SK-N-SH (cell line): Measurements from ENCODE around the gene EPB41L1. TPM values are rescaled to one million over a fixed set of nuclear protein-coding genes. Genes with fewer than 3 reads are reported as not detected.

ENCODE experiments used
- CTCF ChIA-PET: fragments of 300-600, 350-600 bp; formaldehyde crosslinking; extraction: SDS; loops from one replicate; lab custom pipeline; 2021; lab: Yijun Ruan, JAX
- POLR2A ChIA-PET: fragments of 350-600 bp; sonication (Branson Sonifier 250); formaldehyde crosslinking; extraction: SDS; loops from one replicate; lab custom pipeline; 2020; ENCODE audit warnings: antibody characterized with exemption, inconsistent platforms; lab: Yijun Ruan, JAX
- DNase-seq: peaks from one replicate; pipeline ENCODE4 v3.0.0; 2012
- H2AFZ ChIP-seq: fragments of 200-600 bp; sonication (generic); 2 replicates; pipeline ENCODE4 v1.8.1; 2016; ENCODE audit warnings: antibody characterized with exemption, mild to moderate bottlenecking, low read depth
- H3F3A ChIP-seq: fragments of 200-600 bp; sonication (generic); replicated peaks from 2 replicates; pipeline ENCODE3; 2016; ENCODE audit warnings: antibody characterized with exemption, mild to moderate bottlenecking; ENCODE audit not compliant: insufficient read depth
- H3K27ac ChIP-seq, 2 experiments: fragments of 200-500 bp in 1 of 2; fragments of 200-600 bp in 1 of 2; sonication (Bioruptor generic) in 1 of 2; sonication (generic), shearing (Covaris generic) in 1 of 2; 2 replicates each; pipeline versions ENCODE4 v1.5.1 to v1.6.1; 2014 to 2016; ENCODE audit warnings: low read depth in 2 of 2, inconsistent platforms in 1 of 2, low read length in 1 of 2, mild to moderate bottlenecking in 1 of 2, mixed read lengths in 1 of 2
- H3K27me3 ChIP-seq: fragments of 200-600 bp; sonication (generic), shearing (Covaris generic); 2 replicates; pipeline ENCODE4 v1.6.1; 2016; ENCODE audit warnings: mixed run types; ENCODE audit not compliant: insufficient read depth
- H3K36me3 ChIP-seq, 2 experiments: fragments of 200-500 bp in 1 of 2; fragments of 200-600 bp in 1 of 2; sonication (Bioruptor generic) in 1 of 2; sonication (generic) in 1 of 2; replicated peaks in 1 of 2; 2 replicates each; pipeline versions ENCODE3 to v1.5.1; 2014 to 2016; ENCODE audit warnings: low read length in 1 of 2, mild to moderate bottlenecking in 1 of 2; ENCODE audit not compliant: insufficient read depth in 2 of 2, control insufficient read depth in 1 of 2
- H3K4me1 ChIP-seq, 2 experiments: fragments of 200-500 bp in 1 of 2; fragments of 200-600 bp in 1 of 2; sonication (Bioruptor generic) in 1 of 2; sonication (generic), shearing (Covaris generic) in 1 of 2; 2 replicates each; pipeline versions ENCODE4 v1.5.1 to v1.6.1; 2014 to 2016; ENCODE audit warnings: low read depth in 1 of 2, low read length in 1 of 2, mixed run types in 1 of 2; ENCODE audit not compliant: insufficient read depth in 2 of 2, control insufficient read depth in 1 of 2
- H3K4me2 ChIP-seq: fragments of 200-600 bp; sonication (generic), shearing (Covaris generic); 2 replicates; pipeline ENCODE4 v1.6.1; 2017; ENCODE audit warnings: mixed run types
- H3K4me3 ChIP-seq, 2 experiments: fragments of 200-500 bp in 1 of 2; fragments of 200-600 bp in 1 of 2; sonication (Bioruptor generic) in 1 of 2; sonication (generic), shearing (Covaris generic) in 1 of 2; 2 replicates each; pipeline versions ENCODE4 v1.5.1 to v1.8.1; 2014 to 2016; ENCODE audit warnings: low read depth in 2 of 2, inconsistent platforms in 1 of 2, low read length in 1 of 2, mild to moderate bottlenecking in 1 of 2, mixed read lengths in 1 of 2, moderate library complexity in 1 of 2
- H3K79me2 ChIP-seq: fragments of 200-600 bp; sonication (generic); 2 replicates; pipeline ENCODE4 v1.8.1; 2017; ENCODE audit warnings: mild to moderate bottlenecking; ENCODE audit not compliant: insufficient read depth
- H3K9ac ChIP-seq: fragments of 200-600 bp; sonication (generic); 2 replicates; pipeline ENCODE4 v1.6.1; 2017; ENCODE audit warnings: mixed run types
- H3K9me2 ChIP-seq: fragments of 200-600 bp; sonication (generic); 2 replicates; pipeline ENCODE4 v1.6.1; 2017; ENCODE audit warnings: mixed run types
- H3K9me3 ChIP-seq: fragments of 200-600 bp; sonication (generic); 2 replicates; pipeline ENCODE4 v1.6.1; 2017; ENCODE audit warnings: mixed run types, mild to moderate bottlenecking, moderate library complexity
- H4K20me1 ChIP-seq: fragments of 200-600 bp; sonication (generic); 2 replicates; pipeline ENCODE4 v1.6.1; 2017; ENCODE audit warnings: mild to moderate bottlenecking, mixed run types; ENCODE audit not compliant: insufficient read depth
- CHD2 ChIP-seq: fragments of 150-350 bp; IDR thresholded peaks from 2 replicates; pipeline ENCODE4 v1.6.1; 2018; ENCODE audit warnings: low read length; ENCODE audit not compliant: partially characterized antibody
- ELF1 ChIP-seq: IDR thresholded peaks from 2 replicates; pipeline ENCODE4 v1.4.0; 2012
- EZH2phosphoT487 ChIP-seq: fragments of 200-600 bp; sonication (generic); IDR thresholded peaks from 2 replicates; pipeline ENCODE4 v1.6.1; 2017; ENCODE audit warnings: low read depth, mixed run types, mild to moderate bottlenecking, antibody characterized with exemption, moderate library complexity, borderline replicate concordance
- FOSL2 ChIP-seq: IDR thresholded peaks from 2 replicates; pipeline ENCODE4 v1.4.0; 2012; ENCODE audit warnings: low read depth, mild to moderate bottlenecking, moderate library complexity, borderline replicate concordance
- FOXJ3 ChIP-seq: sonication (generic); formaldehyde crosslinking; IDR thresholded peaks from 2 replicates; pipeline ENCODE4 v1.5.1; 2020; ENCODE audit warnings: mild to moderate bottlenecking, missing genetic modification reagents
- GATA2 ChIP-seq: sonication (generic); formaldehyde crosslinking; IDR thresholded peaks from 2 replicates; pipeline ENCODE4 v1.5.0; 2020; ENCODE audit warnings: mild to moderate bottlenecking, missing genetic modification reagents
- POLR2AphosphoS5 ChIP-seq: IDR thresholded peaks from 2 replicates; pipeline ENCODE4 v1.6.1; 2012; ENCODE audit warnings: low read depth, low read length
- RCOR1 ChIP-seq: fragments of 150-350 bp; IDR thresholded peaks from 2 replicates; pipeline ENCODE4 v1.6.1; 2017; ENCODE audit warnings: antibody characterized with exemption, low read length
- RFX5 ChIP-seq: IDR thresholded peaks from 2 replicates; pipeline ENCODE4 v1.6.1; 2012; ENCODE audit warnings: mild to moderate bottlenecking, improper control_type of control experiment, low read length
- SIN3A ChIP-seq: IDR thresholded peaks from 2 replicates; pipeline ENCODE4 v1.6.1; 2012; ENCODE audit warnings: low read depth, mild to moderate bottlenecking, low read length, moderate library complexity, borderline replicate concordance
- SMC3 ChIP-seq: IDR thresholded peaks from 2 replicates; pipeline ENCODE4 v1.6.1; 2012; ENCODE audit warnings: low read depth, low read length, improper control_type of control experiment
- TCF12 ChIP-seq: IDR thresholded peaks from 2 replicates; pipeline ENCODE4 v1.4.0; 2012
- YY1 ChIP-seq: IDR thresholded peaks from 2 replicates; pipeline ENCODE4 v1.4.0; 2012; ENCODE audit warnings: low read depth, mild to moderate bottlenecking
- WGBS: methylation state at CpG from one replicate; pipeline ENCODE4 v1.1.6; 2017; ENCODE audit warnings: low lambda C conversion rate; 5-methylcytosine and 5-hydroxymethylcytosine counted together
- polyA plus RNA-seq, 3 experiments: library from polyadenylated mRNA; depleted of rRNA; stranded (reverse); fragments of >200 nt; gene quantifications; 2 replicates each; pipeline ENCODE4 v1.2.3, GENCODE V29; 2012
- TF ChIP-seq, protein P1 (sequence below): IDR thresholded peaks from 2 replicates; pipeline ENCODE4 v1.4.0; 2012; ENCODE audit warnings: low read depth, borderline replicate concordance
- TF ChIP-seq, protein P2 (sequence below): IDR thresholded peaks from 2 replicates; pipeline ENCODE4 v1.4.0; 2012; ENCODE audit warnings: low read depth
- TF ChIP-seq, protein P3 (sequence below): fragments of 150-350 bp; IDR thresholded peaks from 2 replicates; pipeline ENCODE4 v1.6.1; 2017; ENCODE audit warnings: antibody characterized with exemption, low read length, low read depth, borderline replicate concordance

The EPB41L1 gene
- polyA plus RNA-seq, 1 of the 3 experiments (the other 2 are of a cell fraction) = 26.1 TPM

DNA sequence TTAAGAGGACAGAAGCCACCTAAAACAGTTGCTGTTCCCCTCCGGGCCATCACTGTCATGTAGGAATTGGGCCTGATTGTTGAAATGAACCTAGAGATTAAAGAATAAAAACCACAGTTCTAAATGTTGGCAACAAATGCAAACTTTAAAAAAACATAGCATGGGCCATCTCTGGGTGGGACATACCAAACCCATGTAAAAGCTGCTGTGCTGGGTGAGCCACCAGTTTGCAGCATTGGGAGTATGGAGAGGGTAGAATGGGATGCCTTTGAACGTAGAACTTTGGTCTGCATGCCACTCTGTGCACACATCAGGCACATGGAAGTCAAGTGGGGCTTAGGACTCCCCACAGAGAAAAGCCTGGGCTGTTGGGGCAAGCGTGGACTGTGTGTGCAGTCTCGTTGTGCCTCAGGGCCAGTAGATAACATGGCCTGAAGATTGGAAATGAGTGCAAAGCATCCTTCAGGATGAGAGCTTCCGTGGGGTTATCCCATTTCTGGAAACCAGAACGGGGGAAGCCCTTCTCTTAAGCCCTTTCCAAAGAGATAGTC, 28.1 kb downstream of the EPB41L1 start:
- Histone ChIP-seq H4K20me1 (no peaks in the 10 kb centered on the region), H3F3A (peaks cover 3% of the 10 kb centered on the region), H3K4me1 (peaks cover 0 to 14% of the 10 kb centered on the region in 2 experiments; a peak in 1 of 4 replicates), H3K27me3 (no peaks in the 10 kb centered on the region), H3K4me2 (no peak overlapping the region), H3K9me3 (no peaks in the 10 kb centered on the region), H3K4me3 (no peak overlapping the region), H3K9me2 (no peaks in the 10 kb centered on the region), H3K36me3 (peaks cover 0 to 23% of the 10 kb centered on the region in 2 experiments), H3K9ac (no peak overlapping the region), H3K79me2 (no peaks in the 10 kb centered on the region), H2AFZ (no peak overlapping the region), H3K27ac (no peak overlapping the region)
- ChIA-PET POLR2A (no interaction called here), CTCF (interaction anchor here (1.3 to 1.8 kb wide), 2 partner anchors 17 to 20 kb away, joined by 4 to 8 read pairs; no protein-coding TSS in a partner anchor)
- TF ChIP-seq GATA2 (CRISPR knock-in tag) = no peak
- WGBS = 95% methylated on average over 6 of the region's 6 CpGs
- DNase-seq = no peak

DNA sequence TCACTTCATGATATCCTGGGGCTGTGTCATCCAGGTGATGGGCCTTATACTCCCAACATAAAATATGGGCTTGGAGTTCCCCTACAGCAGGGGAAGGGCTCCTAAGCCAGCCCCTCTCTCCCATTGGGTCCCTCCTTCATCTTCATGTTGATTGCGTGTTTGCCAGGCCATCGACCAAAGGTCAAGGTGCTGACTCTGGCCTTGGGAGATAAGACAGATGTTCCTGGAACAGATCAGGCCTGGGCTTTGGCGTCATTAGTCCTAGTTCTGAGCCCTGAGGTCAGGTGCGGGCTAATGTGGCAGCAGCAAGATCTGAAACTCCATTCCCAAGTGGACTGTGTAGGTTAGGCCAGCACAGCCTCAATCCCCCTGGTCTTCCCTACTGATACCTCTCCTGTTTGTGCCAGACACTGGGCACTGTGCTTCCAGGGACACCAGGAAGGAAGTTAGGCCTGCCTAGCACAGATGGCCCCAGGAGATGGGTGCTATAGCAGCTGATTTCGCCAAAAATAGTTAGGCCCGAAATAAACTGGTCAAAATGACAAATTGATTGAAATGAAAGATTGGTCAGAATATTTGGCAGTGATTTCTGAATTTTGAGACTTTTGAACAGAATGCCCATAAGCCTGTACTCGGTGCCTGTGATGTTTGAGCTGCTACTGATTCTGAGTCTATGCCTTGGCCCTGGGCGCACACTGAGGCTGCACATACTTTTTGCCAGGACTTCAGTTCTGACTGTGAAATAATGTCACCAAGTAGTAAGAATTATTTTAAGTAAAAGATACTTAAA, 28.8 kb downstream of the EPB41L1 start:
- H3K27me3 ChIP-seq = no peaks in the 10 kb centered on the region
- WGBS = 86% methylated on average over 7 of the region's 8 CpGs
- CTCF ChIA-PET = interaction anchor here (1.8 to 2.7 kb wide), 3 partner anchors 16 to 27 kb away, joined by 8 to 16 read pairs (median 13); no protein-coding TSS in a partner anchor

More for the DNA sequence above, 28.8 kb downstream of the EPB41L1 start:
- Histone ChIP-seq H3K36me3 (peaks cover 0 to 26% of the 10 kb centered on the region in 2 experiments), H3K9me2 (no peaks in the 10 kb centered on the region), H3K4me3 (no peak overlapping the region), H4K20me1 (no peaks in the 10 kb centered on the region), H3K4me2 (no peak overlapping the region), H3K27ac (no peak overlapping the region; a peak in 1 of 4 replicates), H3K4me1 (peaks cover 0 to 14% of the 10 kb centered on the region in 2 experiments; a peak in 1 of 4 replicates), H3F3A (peaks cover 3% of the 10 kb centered on the region), H2AFZ (no peak overlapping the region), H3K9ac (no peak overlapping the region), H3K79me2 (no peaks in the 10 kb centered on the region), H3K9me3 (no peaks in the 10 kb centered on the region)
- TF ChIP-seq SIN3A = no peak
- no peak for TF ChIP-seq FOXJ3 (CRISPR knock-in tag)
- TF ChIP-seq TCF12 = no peak
- TF ChIP-seq POLR2AphosphoS5 = no peak
- TF ChIP-seq RFX5 = no peak
- no peak for TF ChIP-seq RCOR1
- no peak for TF ChIP-seq FOSL2
- TF ChIP-seq CHD2 = no peak
- no peak for TF ChIP-seq ELF1
- no peak for TF ChIP-seq EZH2phosphoT487
- no peak for TF ChIP-seq YY1
- TF ChIP-seq, protein P1, sequence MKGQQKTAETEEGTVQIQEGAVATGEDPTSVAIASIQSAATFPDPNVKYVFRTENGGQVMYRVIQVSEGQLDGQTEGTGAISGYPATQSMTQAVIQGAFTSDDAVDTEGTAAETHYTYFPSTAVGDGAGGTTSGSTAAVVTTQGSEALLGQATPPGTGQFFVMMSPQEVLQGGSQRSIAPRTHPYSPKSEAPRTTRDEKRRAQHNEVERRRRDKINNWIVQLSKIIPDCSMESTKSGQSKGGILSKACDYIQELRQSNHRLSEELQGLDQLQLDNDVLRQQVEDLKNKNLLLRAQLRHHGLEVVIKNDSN = no peak
- TF ChIP-seq, protein P2, sequence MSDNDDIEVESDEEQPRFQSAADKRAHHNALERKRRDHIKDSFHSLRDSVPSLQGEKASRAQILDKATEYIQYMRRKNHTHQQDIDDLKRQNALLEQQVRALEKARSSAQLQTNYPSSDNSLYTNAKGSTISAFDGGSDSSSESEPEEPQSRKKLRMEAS = no peak
- TF ChIP-seq, protein P3, sequence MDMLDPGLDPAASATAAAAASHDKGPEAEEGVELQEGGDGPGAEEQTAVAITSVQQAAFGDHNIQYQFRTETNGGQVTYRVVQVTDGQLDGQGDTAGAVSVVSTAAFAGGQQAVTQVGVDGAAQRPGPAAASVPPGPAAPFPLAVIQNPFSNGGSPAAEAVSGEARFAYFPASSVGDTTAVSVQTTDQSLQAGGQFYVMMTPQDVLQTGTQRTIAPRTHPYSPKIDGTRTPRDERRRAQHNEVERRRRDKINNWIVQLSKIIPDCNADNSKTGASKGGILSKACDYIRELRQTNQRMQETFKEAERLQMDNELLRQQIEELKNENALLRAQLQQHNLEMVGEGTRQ = no peak
- TF ChIP-seq SMC3 = no peak
- no peak for DNase-seq
- POLR2A ChIA-PET = no interaction called here
